Hepatocyte (in vitro differentiated cells): ENCODE measurements around the gene ADGRB2.

Source experiments
- CTCF ChIP-seq: fragments of 200-600 bp; sonication (generic); IDR thresholded peaks from 2 replicates; pipeline ENCODE4 v1.5.1; 2016; ENCODE audit warnings: antibody characterized with exemption, mild to moderate bottlenecking; ENCODE audit not compliant: poor library complexity
- EZH2 ChIP-seq: fragments of 200-600 bp; sonication (generic); IDR thresholded peaks from 2 replicates; pipeline ENCODE4 v1.6.1; 2016; ENCODE audit warnings: antibody characterized with exemption, mild to moderate bottlenecking, borderline replicate concordance
- EZH2phosphoT487 ChIP-seq: fragments of 200-600 bp; sonication (generic); IDR thresholded peaks from one replicate; pipeline ENCODE4 v1.6.1; 2018; ENCODE audit warnings: antibody characterized with exemption, mild to moderate bottlenecking, low read depth, moderate library complexity; ENCODE audit not compliant: unreplicated experiment, severe bottlenecking

GRCh38 chr1:31754397-31754796 is 9.7 kb downstream of the ADGRB2 start:
- TF ChIP-seq CTCF, result no peak
- no peak for TF ChIP-seq EZH2
- TF ChIP-seq EZH2phosphoT487, result no peak
